A673 (cell line): ENCODE measurements around the gene CXorf66.

ENCODE experiments used
- EZH2 ChIP-seq: fragments of 200-600 bp; sonication (generic); IDR thresholded peaks from 2 replicates; pipeline ENCODE4 v1.6.1; 2017; ENCODE audit warnings: borderline replicate concordance, low read depth, mild to moderate bottlenecking, mixed read lengths, antibody characterized with exemption, low read length; ENCODE audit not compliant: poor library complexity, severe bottlenecking
- TF ChIP-seq, protein P1 (sequence below): fragments of 300-800, 200-600 bp; sonication (generic); conservative IDR thresholded peaks from 2 replicates; pipeline ENCODE4 v1.5.1; 2017; ENCODE audit warnings: low read depth, mild to moderate bottlenecking, antibody characterized with exemption, low read length, moderate library complexity, mixed read lengths

- TF ChIP-seq, protein P1, sequence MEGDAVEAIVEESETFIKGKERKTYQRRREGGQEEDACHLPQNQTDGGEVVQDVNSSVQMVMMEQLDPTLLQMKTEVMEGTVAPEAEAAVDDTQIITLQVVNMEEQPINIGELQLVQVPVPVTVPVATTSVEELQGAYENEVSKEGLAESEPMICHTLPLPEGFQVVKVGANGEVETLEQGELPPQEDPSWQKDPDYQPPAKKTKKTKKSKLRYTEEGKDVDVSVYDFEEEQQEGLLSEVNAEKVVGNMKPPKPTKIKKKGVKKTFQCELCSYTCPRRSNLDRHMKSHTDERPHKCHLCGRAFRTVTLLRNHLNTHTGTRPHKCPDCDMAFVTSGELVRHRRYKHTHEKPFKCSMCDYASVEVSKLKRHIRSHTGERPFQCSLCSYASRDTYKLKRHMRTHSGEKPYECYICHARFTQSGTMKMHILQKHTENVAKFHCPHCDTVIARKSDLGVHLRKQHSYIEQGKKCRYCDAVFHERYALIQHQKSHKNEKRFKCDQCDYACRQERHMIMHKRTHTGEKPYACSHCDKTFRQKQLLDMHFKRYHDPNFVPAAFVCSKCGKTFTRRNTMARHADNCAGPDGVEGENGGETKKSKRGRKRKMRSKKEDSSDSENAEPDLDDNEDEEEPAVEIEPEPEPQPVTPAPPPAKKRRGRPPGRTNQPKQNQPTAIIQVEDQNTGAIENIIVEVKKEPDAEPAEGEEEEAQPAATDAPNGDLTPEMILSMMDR = no peak
- TF ChIP-seq EZH2 = no peak
These were observed 7.6 kb upstream of the CXorf66 start for GRCh38 chrX:139972629-139973624.
